HG03280 (cell line): ENCODE measurements around the gene TAF5.
"Not testable (repeated sequence)": the region's sequence is repeated elsewhere in the genome, so short reads cannot be mapped to it uniquely, and the experiment has no call there.

Experiments used
- ATAC-seq: cut with Tn5 transposase; IDR thresholded peaks from one replicate; pipeline ENCODE4 v1.9.1; 2021; ENCODE audit warnings: mild to moderate bottlenecking, moderate library complexity; ENCODE audit not compliant: unreplicated experiment

TAF5 gene

DNA sequence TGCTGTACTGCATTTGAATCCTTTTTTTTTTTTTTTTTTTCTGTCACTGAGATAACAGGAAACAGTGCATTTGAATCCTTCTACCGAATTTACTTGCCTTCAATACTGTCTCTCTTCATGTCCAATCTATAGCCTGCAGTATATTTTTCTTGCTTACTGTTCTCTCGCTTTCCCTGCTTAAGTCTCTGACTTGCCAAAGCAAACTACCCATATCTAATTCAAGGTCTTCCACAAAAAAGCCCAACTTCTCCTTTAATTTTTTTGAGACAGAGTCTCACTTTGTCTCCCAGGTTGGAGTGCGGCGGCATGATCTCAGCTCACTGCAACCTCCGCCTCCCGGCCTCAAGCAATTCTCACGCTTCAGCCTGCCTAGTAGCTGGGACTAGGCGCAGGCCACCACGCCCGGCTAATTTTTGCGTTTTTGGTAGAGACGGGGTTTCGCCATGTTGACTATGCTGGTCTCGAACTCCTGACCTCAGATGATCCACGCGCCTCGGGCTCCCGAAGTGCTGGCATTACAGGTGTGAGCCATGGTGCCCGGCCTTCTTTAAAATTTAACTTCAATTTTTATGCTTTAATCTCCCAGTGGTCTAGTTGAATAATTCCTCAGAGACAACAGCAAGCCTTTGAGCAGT lies 29.5 kb downstream of the TAF5 start:
- no peak for ATAC-seq

- ATAC-seq, result no peak
Measured at GRCh38 chr10:103413564-103413963, 45.8 kb downstream of the TAF5 start.

DNA sequence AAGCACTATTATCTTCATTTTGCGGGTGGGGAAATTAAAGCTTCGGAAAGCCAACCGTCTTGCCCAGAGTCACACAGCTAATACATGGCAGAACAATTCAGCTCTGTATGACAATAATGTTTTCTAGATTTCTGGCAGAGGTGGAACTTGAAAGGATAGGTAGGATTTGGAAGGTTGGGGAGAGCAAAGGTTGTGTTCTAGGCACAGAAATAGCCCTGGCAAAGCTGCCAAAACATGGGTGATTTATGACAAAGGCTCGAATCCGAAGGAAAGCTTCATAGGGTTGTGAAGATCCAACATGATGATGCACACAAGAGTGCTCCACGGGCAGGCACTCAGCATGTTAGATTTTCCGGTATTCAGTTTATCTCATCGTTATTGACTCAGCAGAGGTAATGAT lies 47.8 kb downstream of the TAF5 start:
- ATAC-seq, result no peak

- ATAC-seq, result no peak
Measured at GRCh38 chr10:103416436-103417147, 48.8 kb downstream of the TAF5 start.

- ATAC-seq, result not testable (repeated sequence)
Measured at GRCh38 chr10:103417148-103417469, 49.3 kb downstream of the TAF5 start.

- no peak for ATAC-seq
Measured at GRCh38 chr10:103417601-103418000, 49.8 kb downstream of the TAF5 start.

GRCh38 chr10:103419101-103419500 lies 51.3 kb downstream of the TAF5 start:
- ATAC-seq, result no peak

DNA sequence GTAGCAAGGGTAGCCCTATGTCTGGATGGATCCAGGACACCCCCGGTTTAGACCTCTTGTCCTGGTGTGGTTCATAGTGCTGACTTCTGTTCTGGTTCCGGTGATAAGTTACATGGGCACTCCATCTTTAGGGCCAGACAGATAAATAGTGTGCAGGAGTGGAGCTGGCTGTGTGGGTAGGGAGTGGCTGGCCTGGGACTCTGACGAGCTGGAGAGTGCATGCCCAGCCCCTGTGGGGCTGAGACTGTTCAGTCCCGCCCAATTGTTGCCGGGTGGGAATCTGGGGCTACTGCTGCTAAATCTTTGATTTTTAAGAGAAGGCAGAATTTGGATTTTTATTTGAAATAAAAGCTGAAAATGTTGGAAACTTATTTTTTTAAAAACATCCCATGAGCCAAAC lies 56.0 kb downstream of the TAF5 start:
- no peak for ATAC-seq

DNA sequence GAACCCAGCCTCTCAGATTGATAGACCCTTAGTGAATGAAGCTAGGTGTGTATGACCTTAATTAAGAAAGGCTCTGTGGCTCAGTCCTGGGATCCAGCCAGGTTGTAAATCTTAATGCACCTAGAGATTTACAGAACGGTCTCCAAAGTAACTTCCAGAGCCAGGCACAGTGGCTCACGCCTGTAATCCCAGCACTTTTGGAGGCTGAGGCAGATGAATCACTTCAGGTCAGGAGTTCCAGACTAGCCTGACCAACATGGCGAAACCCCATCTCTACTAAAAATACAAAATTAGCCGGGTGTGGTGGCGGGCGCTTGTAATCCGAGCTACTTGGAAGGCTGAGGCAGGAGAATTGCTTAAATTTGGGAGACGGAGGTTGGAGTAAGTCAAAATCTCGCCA lies 60.1 kb downstream of the TAF5 start:
- ATAC-seq, result no peak

- ATAC-seq, result no peak
Measured at GRCh38 chr10:103428989-103429643, 61.3 kb downstream of the TAF5 start.

DNA sequence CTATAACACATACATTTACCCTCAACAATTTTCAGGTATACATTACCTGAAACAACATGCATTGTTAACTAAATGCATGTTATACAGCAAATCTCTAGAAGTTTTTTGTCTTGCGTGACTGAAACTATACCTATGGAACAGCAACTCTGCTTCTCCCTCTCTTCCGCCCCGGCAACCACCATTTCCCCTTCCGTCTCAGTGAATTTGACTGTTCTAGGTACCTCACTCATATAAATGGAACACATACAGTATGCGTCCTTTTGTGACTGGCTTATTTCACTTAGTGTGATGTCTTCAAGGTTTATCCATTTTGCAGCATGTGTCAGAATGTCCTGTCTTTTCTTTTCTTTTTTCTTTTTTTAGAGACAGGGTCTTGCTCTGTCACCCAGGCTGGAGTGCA lies 61.9 kb downstream of the TAF5 start:
- ATAC-seq, result no peak

GRCh38 chr10:103431902-103432301 lies 64.1 kb downstream of the TAF5 start:
- no peak for ATAC-seq

GRCh38 chr10:103433858-103434257 lies 66.1 kb downstream of the TAF5 start:
- no peak for ATAC-seq
